Stimulated activated CD4-positive, alpha-beta T cell treated with anti-CD3 and anti-CD28 coated beads, Interleukin-4, amount 100 ng/mL, for 48 hours (primary cell): ENCODE data around the gene CHST11.

ENCODE experiments used
- DNase-seq, 2 donors: peaks; one replicate each; pipeline ENCODE4 v3.0.0-alpha.2; 2020; ENCODE audit warnings: low read depth in 2 of 2

The CHST11 gene

GRCh38 chr12:104504146-104504545, 47.4 kb downstream of the CHST11 start:
- DNase-seq, result no peak

- no peak for DNase-seq
Measured at GRCh38 chr12:104505095-104505818, 48.5 kb downstream of the CHST11 start.

- DNase-seq, result no peak
Measured at GRCh38 chr12:104506676-104507401, 50.1 kb downstream of the CHST11 start.

- no peak for DNase-seq
Measured at GRCh38 chr12:104507672-104508071, 50.9 kb downstream of the CHST11 start.

GRCh38 chr12:104508752-104509446, 52.2 kb downstream of the CHST11 start:
- DNase-seq, result no peak

GRCh38 chr12:104510145-104510872, 53.6 kb downstream of the CHST11 start:
- no peak for DNase-seq

GRCh38 chr12:104510873-104511440, 54.2 kb downstream of the CHST11 start:
- no peak for DNase-seq

- DNase-seq, result no peak
Measured at GRCh38 chr12:104513681-104514080, 56.9 kb downstream of the CHST11 start.

- no peak for DNase-seq
Measured at GRCh38 chr12:104514092-104514810, 57.5 kb downstream of the CHST11 start.

- no peak for DNase-seq
Measured at GRCh38 chr12:104515899-104516298, 59.2 kb downstream of the CHST11 start.

- DNase-seq, result no peak
Measured at GRCh38 chr12:104516821-104517220, 60.1 kb downstream of the CHST11 start.

GRCh38 chr12:104517880-104518279, 61.1 kb downstream of the CHST11 start:
- DNase-seq, result no peak

GRCh38 chr12:104519190-104520019, 62.7 kb downstream of the CHST11 start:
- DNase-seq, result no peak

GRCh38 chr12:104520242-104520900, 63.6 kb downstream of the CHST11 start:
- DNase-seq, result no peak

- DNase-seq, result no peak
Measured at GRCh38 chr12:104521731-104522130, 65.0 kb downstream of the CHST11 start.

- DNase-seq, result no peak
Measured at GRCh38 chr12:104522985-104523722, 66.4 kb downstream of the CHST11 start.

GRCh38 chr12:104524034-104524832, 67.5 kb downstream of the CHST11 start:
- DNase-seq, result no peak

GRCh38 chr12:104526320-104526719, 69.6 kb downstream of the CHST11 start:
- DNase-seq, result no peak
